Measurements from ENCODE around the gene BTRC. TPM values are rescaled to one million over a fixed set of nuclear protein-coding genes. Genes with fewer than 3 reads are reported as not detected.
"Not testable (repeated sequence)": the region's sequence is repeated elsewhere in the genome, so short reads cannot be mapped to it uniquely, and the experiment has no call there.

BTRC gene
- polyA plus RNA-seq, 2 of the 4 experiments (the other 2 are of a cell fraction) = 8.0 to 23.1 TPM

- DNase-seq (ENCODE audit: low read depth in 1 of 2, low spot score in 1 of 2) (no peak), ATAC-seq (no peak), FAIRE-seq (peak; percentile 100)
- ChIA-PET POLR2A (no interaction called here), CTCF (interaction anchor here (0.8 kb wide), 1 partner anchor 82 kb away, joined by 3 read pairs; no protein-coding TSS in a partner anchor)
- no peaks in the 10 kb centered on the region for H3K9me3 ChIP-seq
- H3K4me2 ChIP-seq = no peak overlapping the region
- no peak overlapping the region for H3K27ac ChIP-seq
- 82% methylated on average over 7 of the region's 7 CpGs for WGBS (ENCODE audit: missing lambda C conversion rate)
- no peak overlapping the region for H3K4me3 ChIP-seq
- TF ChIP-seq POLR2A (IDR thresholded peaks at IDR 0.05; ENCODE audit: low read length) = no peak
- TF ChIP-seq NFE2L2 (conservative IDR thresholded peaks at IDR 0.05; ENCODE audit: low read length) = no peak
- TF ChIP-seq HEYL (CRISPR knock-in tag; IDR thresholded peaks at IDR 0.05) = no peak
- TF ChIP-seq NR3C1 (IDR thresholded peaks at IDR 0.05) = no peak
- TF ChIP-seq PBX3 (IDR thresholded peaks at IDR 0.05) = no peak
- TF ChIP-seq BHLHE40 (IDR thresholded peaks at IDR 0.05; ENCODE audit: low read depth, low read length) = no peak
- TF ChIP-seq BCL3 (IDR thresholded peaks at IDR 0.05) = no peak
- no peak for TF ChIP-seq EP300 (IDR thresholded peaks at IDR 0.05)
- no peak for TF ChIP-seq HES2 (IDR thresholded peaks at IDR 0.05)
- no peak for TF ChIP-seq RCOR1 (IDR thresholded peaks at IDR 0.05; ENCODE audit: low read depth, low read length)
- H3K4me1 ChIP-seq = peaks cover 21% of the 10 kb centered on the region
Measured at GRCh38 chr10:101364721-101365120, 10.8 kb downstream of the BTRC start.

GRCh38 chr10:101367569-101368453 lies 13.8 kb downstream of the BTRC start:
- Histone ChIP-seq H3K4me2 (peak overlapping the region; percentile 54), H3K4me1 (peaks cover 21% of the 10 kb centered on the region), H3K27ac (0 out of 6 replicates have a peak overlapping the region, but pooled peaks of 1 of the 2 experiments have one; percentile 14), H3K4me3 (no peak overlapping the region), H3K9me3 (no peaks in the 10 kb centered on the region)
- peak; percentile 71 for DNase-seq (ENCODE audit: low read depth in 1 of 2, low spot score in 1 of 2)
- FAIRE-seq = no peak
- WGBS (ENCODE audit: missing lambda C conversion rate) = 71% methylated on average over 9 of the region's 9 CpGs
- ChIA-PET POLR2A (no interaction called here), CTCF (interaction anchor here (0.8 to 1.5 kb wide), 6 partner anchors 10 to 1322 kb away, joined by 3 to 5 read pairs (median 3); no protein-coding TSS in a partner anchor)
- peak; percentile 74 to 84; a peak in 5 of 6 replicates for ATAC-seq
- TF ChIP-seq JUNB (IDR thresholded peaks at IDR 0.05) (peak; percentile 55; the same call in 1 of the 2 replicates), FOSL2 (IDR thresholded peaks at IDR 0.05) (peak; percentile 58; the same call in 1 of the 2 replicates), FOSL2 (CRISPR knock-in tag; IDR thresholded peaks at IDR 0.05) (peak; percentile 93), CEBPB (IDR thresholded peaks at IDR 0.05) (no peak), HOXB5 (CRISPR knock-in tag; IDR thresholded peaks at IDR 0.05) (peak; percentile 62)

- POLR2A ChIA-PET = no interaction called here
- Histone ChIP-seq H3K4me2 (no peak overlapping the region), H3K9me3 (no peaks in the 10 kb centered on the region), H3K4me1 (peaks cover 1% of the 10 kb centered on the region), H3K4me3 (no peak overlapping the region), H3K27ac (no peak overlapping the region)
- FAIRE-seq (no peak), ATAC-seq (no peak), DNase-seq (ENCODE audit: low read depth in 1 of 2, low spot score in 1 of 2) (no peak)
- no peak for TF ChIP-seq E2F6 (IDR thresholded peaks at IDR 0.05; ENCODE audit: borderline replicate concordance, low read depth)
- CTCF ChIA-PET = interaction anchor here (0.5 to 1.5 kb wide), 4 partner anchors 11 to 159 kb away, joined by 3 to 5 read pairs (median 3); no protein-coding TSS in a partner anchor
- 97% methylated on average over 1 of the region's 1 CpG for WGBS (ENCODE audit: missing lambda C conversion rate)
Measured at GRCh38 chr10:101373063-101373462, 19.1 kb downstream of the BTRC start.

GRCh38 chr10:101373993-101374392 lies 20.0 kb downstream of the BTRC start:
- POLR2A ChIA-PET; ATAC-seq; H3K9me3 ChIP-seq; DNase-seq (ENCODE audit: low read depth in 1 of 2, low spot score in 1 of 2); H3K4me1 ChIP-seq; H3K4me2 ChIP-seq; H3K4me3 ChIP-seq; H3K27ac ChIP-seq; FAIRE-seq: not testable (repeated sequence)
- 96% methylated on average over 3 of the region's 3 CpGs for WGBS (ENCODE audit: missing lambda C conversion rate)
- CTCF ChIA-PET = interaction anchor here (0.6 to 0.7 kb wide), 2 partner anchors 24 to 177 kb away, joined by 4 read pairs; no protein-coding TSS in a partner anchor

All from A549 (cell line).